Prostate gland (tissue), 2 donors: ENCODE data around the gene STK16. TPM values are rescaled to one million over a fixed set of nuclear protein-coding genes. Genes with fewer than 3 reads are reported as not detected.
A peak's percentile ranks its signal among the peaks of the same experiment; 100 is the strongest.

Experiments used
- DNase-seq: peaks from one replicate; pipeline ENCODE4 v3.0.0-alpha.2; 2019; ENCODE audit warnings: low spot score
- H3K27ac ChIP-seq, 2 donors: fragments of 200-600 bp; sonication (generic); 2 replicates each; pipeline ENCODE4 v1.5.1; 2017 to 2019
- H3K27me3 ChIP-seq: fragments of 200-600 bp; sonication (generic); replicated peaks from 2 replicates; pipeline ENCODE4 v1.5.1; 2019; ENCODE audit not compliant: insufficient read depth
- H3K36me3 ChIP-seq, 2 donors: fragments of 200-600 bp; sonication (generic); 1 replicate in 1 of 2; 2 replicates in 1 of 2; pipeline versions ENCODE4 v1.5.1 to v1.8.1; 2017 to 2019
- H3K4me1 ChIP-seq: fragments of 200-600 bp; sonication (generic); replicated peaks from 2 replicates; pipeline ENCODE4 v1.5.1; 2019
- H3K4me3 ChIP-seq, 2 donors: fragments of 200-600 bp; sonication (generic); 2 replicates each; pipeline ENCODE4 v1.5.1; 2017 to 2019
- H3K9me3 ChIP-seq: fragments of 200-600 bp; sonication (generic); 2 replicates; pipeline ENCODE4 v1.5.1; 2017
- CTCF ChIP-seq, 4 experiments: fragments of 200-600 bp in 2 of 4; fragments of 450-650 bp in 2 of 4; sonication (generic) in 2 of 4; IDR thresholded peaks; 1 replicate in 3 of 4; 2 replicates in 1 of 4; pipeline ENCODE4 v1.5.1; 2016 to 2019; ENCODE audit warnings: antibody characterized with exemption in 4 of 4, mild to moderate bottlenecking in 2 of 4, moderate library complexity in 2 of 4
- POLR2A ChIP-seq: fragments of 450-650 bp; IDR thresholded peaks from one replicate; pipeline ENCODE4 v1.6.1; 2016; ENCODE audit warnings: antibody characterized with exemption, mild to moderate bottlenecking
- POLR2AphosphoS5 ChIP-seq: sonication (generic); formaldehyde crosslinking; IDR thresholded peaks from one replicate; pipeline ENCODE4 v1.6.1; 2017; ENCODE audit warnings: antibody characterized with exemption
- WGBS: methylation state at CpG from one replicate; pipeline ENCODE4 v1.1.5; 2018; 5-methylcytosine and 5-hydroxymethylcytosine counted together
- intact Hi-C: fragments of 100-400 bp; cut with DNase I; formaldehyde crosslinking; loops from one replicate; pipeline ENCODE4 v1.14.2; 2022
- total RNA-seq, 2 donors: library from RNA; depleted of rRNA; stranded (reverse); fragments of >200 nt; gene quantifications; one replicate each; pipeline ENCODE4 v1.1.0, GENCODE V29; 2016

STK16 gene
- total RNA-seq, 2 donors from 2014 or later: 20.5 to 26.1 TPM

- Histone ChIP-seq H3K4me3 (no peak overlapping the region), H3K27me3 (no peaks in the 10 kb centered on the region), H3K36me3 (peaks cover 6 to 11% of the 10 kb centered on the region in 2 donors), H3K27ac (no peak overlapping the region), H3K4me1 (peaks cover 22% of the 10 kb centered on the region), H3K9me3 (no peaks in the 10 kb centered on the region)
- no peak for DNase-seq
- no peak for TF ChIP-seq CTCF (IDR thresholded peaks at IDR 0.05)
- TF ChIP-seq POLR2A: no peak
- no peak for TF ChIP-seq POLR2AphosphoS5
- intact Hi-C loops: loop anchor here (5.0 to 10.0 kb wide), 2 partner anchors 37 to 80 kb away; partner anchors contain the start of genes CNPPD1 and RETREG2
- 91% methylated on average over 6 of the region's 6 CpGs for WGBS
Measured at GRCh38 chr2:219214786-219215185, 30.5 kb upstream of the STK16 start.

GRCh38 chr2:219215871-219216534 lies 29.3 kb upstream of the STK16 start:
- DNase-seq: no peak
- 91% methylated on average over 27 of the region's 27 CpGs for WGBS
- Histone ChIP-seq H3K4me3 (no peak overlapping the region), H3K27ac (no peak overlapping the region), H3K4me1 (peaks cover 22% of the 10 kb centered on the region), H3K9me3 (no peaks in the 10 kb centered on the region), H3K27me3 (no peaks in the 10 kb centered on the region), H3K36me3 (peaks cover 10 to 11% of the 10 kb centered on the region in 2 donors)
- intact Hi-C loops: loop anchor here (5.0 to 10.0 kb wide), 2 partner anchors 39 to 79 kb away; partner anchors contain the start of genes CNPPD1 and RETREG2
- no peak for TF ChIP-seq POLR2AphosphoS5
- no peak for TF ChIP-seq POLR2A
- TF ChIP-seq CTCF (IDR thresholded peaks at IDR 0.05): no peak

GRCh38 chr2:219216535-219216915 lies 28.8 kb upstream of the STK16 start:
- Histone ChIP-seq H3K27ac (no peak overlapping the region), H3K36me3 (peaks cover 10 to 12% of the 10 kb centered on the region in 2 donors), H3K9me3 (no peaks in the 10 kb centered on the region), H3K4me1 (peaks cover 22% of the 10 kb centered on the region), H3K4me3 (no peak overlapping the region), H3K27me3 (no peaks in the 10 kb centered on the region)
- intact Hi-C loops: loop anchor here (5.0 to 10.0 kb wide), 2 partner anchors 39 to 78 kb away; partner anchors contain the start of genes CNPPD1 and RETREG2
- no peak for DNase-seq
- 90% methylated on average over 6 of the region's 6 CpGs for WGBS
- no peak for TF ChIP-seq POLR2A
- no peak for TF ChIP-seq POLR2AphosphoS5
- TF ChIP-seq CTCF (IDR thresholded peaks at IDR 0.05): no peak

- WGBS: under 1% methylated on average over 22 of the region's 37 CpGs
- Histone ChIP-seq H3K4me3 (peak overlapping the region; percentile 42 to 46), H3K36me3 (peaks cover 21 to 27% of the 10 kb centered on the region in 2 donors), H3K27me3 (no peaks in the 10 kb centered on the region), H3K27ac (peak overlapping the region; percentile 88 to 89), H3K4me1 (peaks cover 22% of the 10 kb centered on the region), H3K9me3 (no peaks in the 10 kb centered on the region)
- DNase-seq: peak; percentile 73
- TF ChIP-seq POLR2AphosphoS5 (no peak), CTCF (IDR thresholded peaks at IDR 0.05) (peak in 1 of 4 experiments; percentile 2)
- intact Hi-C loops: loop anchor here (5.0 to 10.0 kb wide), 2 partner anchors 41 to 77 kb away; partner anchors contain the start of genes CNPPD1 and RETREG2
Measured at GRCh38 chr2:219218217-219218731, 27.0 kb upstream of the STK16 start.
